ENCODE data around the gene RNF144A. TPM values are rescaled to one million over a fixed set of nuclear protein-coding genes. Genes with fewer than 3 reads are reported as not detected.
A peak's percentile ranks its signal among the peaks of the same experiment; 100 is the strongest.

Gene RNF144A
- polyA plus RNA-seq, 1 of the 3 experiments (the other 2 are of a cell fraction): 15.6 TPM

DNA sequence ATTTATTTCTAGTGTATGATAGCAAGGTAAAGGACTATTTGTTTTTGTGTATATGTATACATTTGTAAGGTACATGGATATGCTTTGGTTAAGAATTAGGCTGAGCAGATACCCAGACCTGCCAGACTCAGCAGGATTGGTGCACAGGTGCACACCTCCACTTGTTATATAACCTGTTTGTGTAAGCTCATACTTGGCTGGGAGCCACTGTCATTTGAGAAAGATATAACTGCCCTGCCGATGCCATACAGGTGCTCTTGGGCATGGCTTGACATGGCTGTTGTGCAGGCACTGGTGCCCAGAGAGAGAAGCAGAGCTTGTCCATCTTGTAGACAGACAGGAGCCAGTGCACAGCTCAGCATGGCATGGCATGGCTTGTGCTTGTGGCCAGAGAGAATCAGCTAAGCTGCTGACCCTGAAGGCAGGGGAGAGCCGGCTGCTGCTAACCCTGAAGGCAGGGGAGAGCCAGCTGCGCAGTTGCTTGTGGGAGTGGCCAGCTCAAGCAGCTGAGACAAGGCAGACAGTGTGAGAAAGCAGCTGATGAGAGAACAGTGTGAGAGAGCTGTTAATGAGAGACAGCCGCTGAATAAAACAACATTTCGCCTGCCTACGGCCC, 136.5 kb downstream of the RNF144A start:
- TF ChIP-seq POLR2AphosphoS5 (IDR thresholded peaks at IDR 0.05; ENCODE audit: low read depth, low read length) (no peak), EZH2phosphoT487 (IDR thresholded peaks at IDR 0.05; ENCODE audit: borderline replicate concordance, low read depth) (no peak), ELF1 (IDR thresholded peaks at IDR 0.05) (no peak), MXI1 (IDR thresholded peaks at IDR 0.05; ENCODE audit: low read depth, low read length) (peak; percentile 46; the same call in 1 of the 2 replicates), FOXJ3 (CRISPR knock-in tag; IDR thresholded peaks at IDR 0.05) (0 out of 2 replicates have a peak, but pooled peaks have one; percentile 45)
- peak overlapping the region in 1 of 2 experiments; percentile 7; a peak in 1 of 4 replicates for H3K27ac ChIP-seq (ENCODE audit: low read depth in 2 of 2, low read length in 1 of 2)
- no peaks in the 10 kb centered on the region for H3K79me2 ChIP-seq (ENCODE audit: insufficient read depth)
- WGBS (ENCODE audit: low lambda C conversion rate): 75% methylated on average over 6 of the region's 6 CpGs
- H3K9me3 ChIP-seq: no peaks in the 10 kb centered on the region
- H3K27me3 ChIP-seq (ENCODE audit: insufficient read depth): no peaks in the 10 kb centered on the region
- H3K4me3 ChIP-seq (ENCODE audit: low read depth in 2 of 2, low read length in 1 of 2): no peak overlapping the region
- H3K4me1 ChIP-seq (ENCODE audit: control insufficient read depth in 1 of 2, insufficient read depth in 2 of 2, low read depth in 1 of 2, low read length in 1 of 2): peaks cover 0 to 23% of the 10 kb centered on the region in 2 experiments; a peak in 2 of 4 replicates
- peak; percentile 41 for DNase-seq
- H2AFZ ChIP-seq (ENCODE audit: low read depth): no peak overlapping the region
- no peak overlapping the region for H3K4me2 ChIP-seq
- H3K9me2 ChIP-seq: no peaks in the 10 kb centered on the region
- ChIA-PET POLR2A (interaction anchor here (0.8 to 1.2 kb wide), 3 partner anchors 9 to 39 kb away, joined by 3 to 4 read pairs (median 3); no protein-coding TSS in a partner anchor), CTCF (interaction anchor here (1.0 to 4.3 kb wide), 6 partner anchors 9 to 43 kb away, joined by 3 to 47 read pairs (median 5); no protein-coding TSS in a partner anchor)
- H3K36me3 ChIP-seq (replicated peaks in 1 of 2; ENCODE audit: control insufficient read depth in 1 of 2, insufficient read depth in 2 of 2, low read length in 1 of 2): no peaks in the 10 kb centered on the region
- no peaks in the 10 kb centered on the region for H4K20me1 ChIP-seq (ENCODE audit: insufficient read depth)
- H3F3A ChIP-seq (replicated peaks; ENCODE audit: insufficient read depth): no peaks in the 10 kb centered on the region
- no peak overlapping the region for H3K9ac ChIP-seq

DNA sequence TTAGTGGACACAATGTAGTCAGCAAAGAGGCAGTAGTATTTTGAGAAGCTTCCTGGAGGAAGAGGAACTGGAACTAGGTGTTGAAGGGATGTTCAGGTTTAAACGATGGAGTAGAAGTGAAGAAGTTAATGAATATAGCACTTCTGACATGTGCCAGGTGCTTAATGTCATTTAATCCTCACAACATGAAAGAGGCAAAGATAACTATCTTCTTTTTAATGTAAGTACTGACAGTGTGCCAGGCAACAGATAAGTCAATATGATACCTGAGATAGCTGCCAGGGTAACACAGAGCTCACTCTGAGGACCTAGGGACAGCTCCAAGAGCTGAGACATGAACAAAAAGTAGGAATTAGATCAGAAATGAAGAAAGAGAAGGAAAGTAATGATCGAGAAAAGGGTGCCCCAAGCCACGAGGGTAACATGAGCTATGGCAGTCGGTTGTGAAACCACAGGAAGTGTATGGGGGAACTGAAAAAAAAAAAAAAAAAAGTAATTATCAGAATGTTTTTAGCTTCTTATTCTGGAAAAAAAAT, 140.7 kb downstream of the RNF144A start:
- H3K9me3 ChIP-seq: no peaks in the 10 kb centered on the region
- H4K20me1 ChIP-seq (ENCODE audit: insufficient read depth): no peaks in the 10 kb centered on the region
- DNase-seq: no peak
- WGBS (ENCODE audit: low lambda C conversion rate): 56% methylated on average over 4 of the region's 4 CpGs
- H3K9me2 ChIP-seq: no peaks in the 10 kb centered on the region
- no peak overlapping the region for H3K9ac ChIP-seq
- TF ChIP-seq REST (IDR thresholded peaks at IDR 0.05; ENCODE audit: low read depth, low read length) (no peak), SMC3 (IDR thresholded peaks at IDR 0.05; ENCODE audit: low read depth, low read length) (no peak), FOXJ3 (CRISPR knock-in tag; IDR thresholded peaks at IDR 0.05) (peak; percentile 56; the same call in 1 of the 2 replicates), MXI1 (IDR thresholded peaks at IDR 0.05; ENCODE audit: low read depth, low read length) (peak; percentile 62; the same call in 1 of the 2 replicates), CHD2 (IDR thresholded peaks at IDR 0.05; ENCODE audit: low read length, partially characterized antibody) (peak; percentile 25), GATA2 (CRISPR knock-in tag; IDR thresholded peaks at IDR 0.05) (peak; percentile 99), EP300 (IDR thresholded peaks at IDR 0.05; ENCODE audit: borderline replicate concordance in 1 of 2, low read depth in 1 of 2, low read length in 1 of 2) (peak in 1 of 2 experiments; percentile 85; a peak in 2 of 4 replicates), RCOR1 (IDR thresholded peaks at IDR 0.05; ENCODE audit: low read length) (peak; percentile 80)
- TF ChIP-seq, protein P1, sequence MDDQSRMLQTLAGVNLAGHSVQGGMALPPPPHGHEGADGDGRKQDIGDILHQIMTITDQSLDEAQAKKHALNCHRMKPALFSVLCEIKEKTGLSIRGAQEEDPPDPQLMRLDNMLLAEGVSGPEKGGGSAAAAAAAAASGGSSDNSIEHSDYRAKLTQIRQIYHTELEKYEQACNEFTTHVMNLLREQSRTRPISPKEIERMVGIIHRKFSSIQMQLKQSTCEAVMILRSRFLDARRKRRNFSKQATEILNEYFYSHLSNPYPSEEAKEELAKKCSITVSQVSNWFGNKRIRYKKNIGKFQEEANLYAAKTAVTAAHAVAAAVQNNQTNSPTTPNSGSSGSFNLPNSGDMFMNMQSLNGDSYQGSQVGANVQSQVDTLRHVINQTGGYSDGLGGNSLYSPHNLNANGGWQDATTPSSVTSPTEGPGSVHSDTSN (IDR thresholded peaks at IDR 0.05): no peak
- H3K27me3 ChIP-seq (ENCODE audit: insufficient read depth): no peaks in the 10 kb centered on the region
- ChIA-PET CTCF (interaction anchor here (1.2 to 6.9 kb wide), 8 partner anchors 12 to 161 kb away, joined by 4 to 46 read pairs (median 10); no protein-coding TSS in a partner anchor), POLR2A (interaction anchor here (1.0 to 1.8 kb wide), 2 partner anchors 12 to 192 kb away, joined by 4 to 5 read pairs; partner anchors contain the start of gene CMPK2)
- no peak overlapping the region for H3K4me3 ChIP-seq (ENCODE audit: low read depth in 2 of 2, low read length in 1 of 2)
- H3K27ac ChIP-seq (ENCODE audit: low read depth in 2 of 2, low read length in 1 of 2): peak overlapping the region in 1 of 2 experiments; percentile 45; a peak in 2 of 4 replicates
- H3K4me1 ChIP-seq (ENCODE audit: control insufficient read depth in 1 of 2, insufficient read depth in 2 of 2, low read depth in 1 of 2, low read length in 1 of 2): peaks cover 0 to 50% of the 10 kb centered on the region in 2 experiments; a peak in 2 of 4 replicates
- H3K4me2 ChIP-seq: no peak overlapping the region
- no peaks in the 10 kb centered on the region for H3F3A ChIP-seq (replicated peaks; ENCODE audit: insufficient read depth)
- no peaks in the 10 kb centered on the region for H3K79me2 ChIP-seq (ENCODE audit: insufficient read depth)
- H2AFZ ChIP-seq (ENCODE audit: low read depth): no peak overlapping the region
- H3K36me3 ChIP-seq (replicated peaks in 1 of 2; ENCODE audit: control insufficient read depth in 1 of 2, insufficient read depth in 2 of 2, low read length in 1 of 2): no peaks in the 10 kb centered on the region
